22Rv1 (cell line): ENCODE measurements around the gene PTPN23.

Experiments used
- H3K27ac ChIP-seq: fragments of 450-650 bp; 2 replicates; pipeline ENCODE4 v1.5.1; 2017
- ZFX ChIP-seq: fragments of 450-650 bp; IDR thresholded peaks from 2 replicates; pipeline ENCODE4 v1.6.1; 2017; ENCODE audit warnings: antibody characterized with exemption, borderline replicate concordance
- TF ChIP-seq, protein P1 (sequence below): fragments of 450-650 bp; IDR thresholded peaks from 2 replicates; pipeline ENCODE4 v1.5.1; 2017; ENCODE audit warnings: mild to moderate bottlenecking

Gene PTPN23

DNA sequence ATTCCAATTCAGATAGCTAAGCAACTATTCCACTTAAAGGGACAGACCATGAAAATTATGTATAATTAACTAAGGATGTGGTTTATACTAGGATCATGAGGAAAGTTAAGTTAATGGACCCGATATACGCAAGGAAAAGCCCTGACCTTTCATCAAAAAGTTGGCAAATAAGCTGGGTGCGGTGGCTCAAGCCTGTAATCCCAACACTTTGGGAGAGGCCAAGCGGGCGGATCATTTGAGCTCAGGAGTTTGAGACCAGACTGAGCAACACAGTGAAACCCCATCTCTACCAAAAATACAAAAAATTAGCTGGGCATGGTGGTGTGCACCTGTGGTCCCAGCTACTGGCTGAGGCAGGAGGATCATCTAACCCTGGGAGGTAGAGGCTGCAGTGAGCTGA is 55.4 kb downstream of the PTPN23 start:
- H3K27ac ChIP-seq = no peak overlapping the region
- TF ChIP-seq, protein P1, sequence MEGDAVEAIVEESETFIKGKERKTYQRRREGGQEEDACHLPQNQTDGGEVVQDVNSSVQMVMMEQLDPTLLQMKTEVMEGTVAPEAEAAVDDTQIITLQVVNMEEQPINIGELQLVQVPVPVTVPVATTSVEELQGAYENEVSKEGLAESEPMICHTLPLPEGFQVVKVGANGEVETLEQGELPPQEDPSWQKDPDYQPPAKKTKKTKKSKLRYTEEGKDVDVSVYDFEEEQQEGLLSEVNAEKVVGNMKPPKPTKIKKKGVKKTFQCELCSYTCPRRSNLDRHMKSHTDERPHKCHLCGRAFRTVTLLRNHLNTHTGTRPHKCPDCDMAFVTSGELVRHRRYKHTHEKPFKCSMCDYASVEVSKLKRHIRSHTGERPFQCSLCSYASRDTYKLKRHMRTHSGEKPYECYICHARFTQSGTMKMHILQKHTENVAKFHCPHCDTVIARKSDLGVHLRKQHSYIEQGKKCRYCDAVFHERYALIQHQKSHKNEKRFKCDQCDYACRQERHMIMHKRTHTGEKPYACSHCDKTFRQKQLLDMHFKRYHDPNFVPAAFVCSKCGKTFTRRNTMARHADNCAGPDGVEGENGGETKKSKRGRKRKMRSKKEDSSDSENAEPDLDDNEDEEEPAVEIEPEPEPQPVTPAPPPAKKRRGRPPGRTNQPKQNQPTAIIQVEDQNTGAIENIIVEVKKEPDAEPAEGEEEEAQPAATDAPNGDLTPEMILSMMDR = no peak
- TF ChIP-seq ZFX = no peak

DNA sequence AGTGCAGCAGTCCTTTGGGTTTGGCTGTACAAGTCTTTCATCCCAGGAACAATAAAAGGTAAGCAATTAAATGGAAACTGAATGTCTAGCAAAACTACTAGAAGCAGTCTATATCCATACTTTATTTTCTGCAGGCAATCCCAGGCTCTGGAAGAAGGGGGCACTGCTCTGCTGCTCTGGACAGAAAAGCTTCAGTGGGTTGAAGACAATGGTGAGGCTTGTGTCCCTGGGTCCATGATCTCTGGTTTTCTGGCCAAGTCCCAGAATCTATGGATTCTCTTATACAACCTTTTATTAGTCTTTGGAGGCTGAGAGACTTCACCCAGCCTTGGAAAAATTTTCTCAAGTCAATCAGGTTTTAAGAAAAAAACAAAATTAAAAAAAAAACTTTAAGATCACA is 59.3 kb downstream of the PTPN23 start:
- H3K27ac ChIP-seq = no peak overlapping the region
- TF ChIP-seq, protein P1 = peak; percentile 40
- no peak for TF ChIP-seq ZFX

DNA sequence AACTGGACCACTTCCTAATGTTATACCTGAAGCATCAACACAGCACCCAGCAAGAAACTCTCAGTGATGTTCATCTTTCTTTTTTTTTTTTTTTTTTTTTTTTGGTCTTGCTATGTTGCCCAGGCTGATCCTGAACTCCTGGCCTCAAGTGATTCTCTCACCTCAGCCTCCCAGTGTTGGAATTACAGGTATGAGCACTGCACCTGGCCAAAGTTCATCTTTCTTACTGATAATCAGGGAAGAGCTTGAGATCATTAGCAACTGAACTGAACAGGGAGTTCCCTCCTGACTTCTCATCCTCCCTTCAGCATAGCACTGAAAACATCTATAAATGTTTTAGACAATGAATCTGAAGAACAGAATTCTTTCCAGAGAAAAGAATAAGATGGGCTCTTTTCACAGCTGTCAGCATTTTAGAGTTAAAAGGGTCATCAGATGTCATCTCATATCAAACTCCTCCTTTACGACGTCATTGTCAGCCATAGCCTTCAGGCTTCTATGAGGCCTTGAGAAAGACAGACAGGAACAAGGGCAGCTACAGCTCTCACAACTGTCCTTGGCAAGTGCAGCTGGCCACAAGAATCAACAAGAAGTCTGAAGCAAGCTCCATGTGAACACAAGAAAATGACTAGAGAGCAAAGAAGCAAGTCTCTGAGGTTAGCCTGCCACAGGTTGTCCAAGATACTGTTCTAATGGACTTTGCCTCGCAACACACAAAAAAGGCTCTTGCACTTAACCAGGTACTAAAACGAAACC is 61.2 kb downstream of the PTPN23 start:
- H3K27ac ChIP-seq = peak overlapping the region; percentile 96
- TF ChIP-seq, protein P1 = no peak
- no peak for TF ChIP-seq ZFX

DNA sequence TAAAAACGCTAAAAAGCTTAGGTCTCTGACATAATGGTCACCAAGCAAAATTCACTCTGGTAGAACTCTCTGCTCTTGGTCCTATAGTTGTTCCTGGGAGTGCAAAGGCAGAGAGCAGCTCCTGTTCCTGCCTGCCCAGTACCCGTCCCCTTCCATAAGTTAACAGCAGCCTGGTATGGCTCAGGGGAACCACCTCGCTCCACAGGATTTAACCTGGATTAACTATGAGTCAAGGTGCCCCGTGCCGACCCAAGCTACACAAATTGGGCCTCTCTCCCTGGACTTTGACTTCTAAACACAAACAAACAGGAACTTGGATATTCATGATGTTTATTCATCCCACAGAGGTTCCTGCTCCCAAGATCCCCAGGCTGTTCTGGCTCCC is 62.8 kb downstream of the PTPN23 start:
- peak overlapping the region; percentile 96 for H3K27ac ChIP-seq
- TF ChIP-seq, protein P1 = no peak
- no peak for TF ChIP-seq ZFX

DNA sequence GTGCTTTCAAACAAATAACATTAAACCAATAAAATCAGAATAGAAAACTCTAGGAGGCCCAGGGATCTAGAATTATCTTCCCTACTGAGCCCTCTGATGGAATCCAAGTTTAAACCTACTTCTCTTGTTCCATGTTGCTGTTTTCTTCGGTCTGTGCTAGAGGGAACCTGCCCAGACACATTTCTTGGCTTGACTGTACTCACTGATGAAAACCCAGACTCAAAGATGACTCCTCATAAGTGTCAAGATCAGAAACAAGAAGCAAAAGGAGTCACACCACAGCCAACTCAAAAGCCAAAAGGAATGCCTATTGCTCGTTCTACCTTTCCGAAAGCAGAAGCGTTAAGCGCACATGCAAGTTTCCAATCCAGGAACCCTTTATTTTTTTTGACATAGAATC is 63.3 kb downstream of the PTPN23 start:
- peak overlapping the region; percentile 96 for H3K27ac ChIP-seq
- no peak for TF ChIP-seq ZFX
- TF ChIP-seq, protein P1 = no peak

DNA sequence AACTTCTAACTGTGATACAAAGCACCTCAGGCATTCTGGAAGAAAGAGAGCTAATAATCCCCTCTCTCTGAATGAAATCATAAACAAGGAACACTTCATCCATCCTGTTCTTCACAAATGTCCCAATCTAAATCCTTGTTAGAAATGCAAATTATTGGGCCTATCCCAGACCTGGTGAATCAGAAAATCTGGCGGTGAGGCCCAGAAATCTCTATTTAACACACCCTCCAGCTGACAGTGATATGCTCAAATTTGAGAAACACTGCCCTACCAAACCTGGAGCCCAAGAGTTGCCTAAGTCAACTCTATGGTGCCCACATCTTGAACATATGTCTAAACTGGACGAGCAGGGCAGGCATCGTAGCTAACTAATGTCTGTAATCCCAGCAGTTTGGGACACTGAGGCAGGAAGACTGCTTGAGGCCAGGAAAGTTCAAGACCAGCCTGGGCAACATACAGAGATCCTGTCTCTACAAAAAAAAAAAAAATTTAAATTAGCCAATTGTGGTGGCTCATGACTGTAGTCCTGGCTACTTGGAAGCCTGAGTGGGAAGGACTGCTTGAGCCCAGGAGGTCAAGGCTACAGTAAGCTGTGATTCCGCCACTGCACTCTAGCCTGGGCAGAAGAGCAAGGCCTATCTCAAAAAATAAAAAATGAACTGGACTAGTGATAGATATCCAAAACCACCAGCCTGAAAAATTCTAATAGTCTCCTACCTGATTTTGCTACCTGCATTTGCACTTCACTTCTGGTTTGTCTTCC is 71.8 kb downstream of the PTPN23 start:
- TF ChIP-seq ZFX = no peak
- TF ChIP-seq, protein P1 = no peak
- H3K27ac ChIP-seq = no peak overlapping the region

DNA sequence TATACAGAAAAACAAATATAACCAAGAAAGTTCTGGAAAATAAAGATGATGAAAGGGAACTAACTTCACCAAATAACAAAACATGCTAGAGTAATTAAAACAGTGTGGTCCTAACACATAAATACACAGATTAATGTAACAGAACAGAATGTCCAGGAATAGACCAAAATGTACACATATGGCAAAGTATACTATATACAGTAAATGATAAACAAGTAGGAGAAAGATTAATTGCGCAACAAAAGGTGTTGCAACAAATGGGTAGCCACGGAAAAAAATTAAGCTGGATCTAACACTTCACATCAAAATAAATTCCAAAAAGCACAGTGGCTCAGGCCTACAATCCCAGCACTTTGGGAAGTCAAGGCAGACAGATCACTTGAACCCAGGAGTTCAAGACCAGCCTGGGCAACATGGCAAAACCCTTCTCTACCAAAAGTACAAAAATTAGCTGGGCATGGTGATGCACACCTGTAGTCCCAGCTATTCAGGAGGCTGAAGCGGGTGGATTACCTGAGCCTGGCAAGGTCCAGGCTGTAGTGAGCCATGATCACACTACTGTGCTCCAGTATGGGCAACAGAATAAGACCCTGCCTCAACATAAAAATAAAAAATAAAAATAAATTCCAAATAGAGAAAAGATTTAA is 75.1 kb downstream of the PTPN23 start:
- peak overlapping the region; percentile 37 for H3K27ac ChIP-seq
- TF ChIP-seq, protein P1 = no peak
- TF ChIP-seq ZFX = no peak
